Measurements from ENCODE around the gene RGL3. TPM values are rescaled to one million over a fixed set of nuclear protein-coding genes. Genes with fewer than 3 reads are reported as not detected.
A peak's percentile ranks its signal among the peaks of the same experiment; 100 is the strongest.
"Not testable (repeated sequence)": the region's sequence is repeated elsewhere in the genome, so short reads cannot be mapped to it uniquely, and the experiment has no call there.

RGL3 gene, protein sequence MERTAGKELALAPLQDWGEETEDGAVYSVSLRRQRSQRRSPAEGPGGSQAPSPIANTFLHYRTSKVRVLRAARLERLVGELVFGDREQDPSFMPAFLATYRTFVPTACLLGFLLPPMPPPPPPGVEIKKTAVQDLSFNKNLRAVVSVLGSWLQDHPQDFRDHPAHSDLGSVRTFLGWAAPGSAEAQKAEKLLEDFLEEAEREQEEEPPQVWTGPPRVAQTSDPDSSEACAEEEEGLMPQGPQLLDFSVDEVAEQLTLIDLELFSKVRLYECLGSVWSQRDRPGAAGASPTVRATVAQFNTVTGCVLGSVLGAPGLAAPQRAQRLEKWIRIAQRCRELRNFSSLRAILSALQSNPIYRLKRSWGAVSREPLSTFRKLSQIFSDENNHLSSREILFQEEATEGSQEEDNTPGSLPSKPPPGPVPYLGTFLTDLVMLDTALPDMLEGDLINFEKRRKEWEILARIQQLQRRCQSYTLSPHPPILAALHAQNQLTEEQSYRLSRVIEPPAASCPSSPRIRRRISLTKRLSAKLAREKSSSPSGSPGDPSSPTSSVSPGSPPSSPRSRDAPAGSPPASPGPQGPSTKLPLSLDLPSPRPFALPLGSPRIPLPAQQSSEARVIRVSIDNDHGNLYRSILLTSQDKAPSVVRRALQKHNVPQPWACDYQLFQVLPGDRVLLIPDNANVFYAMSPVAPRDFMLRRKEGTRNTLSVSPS
- 0.10 TPM in 1 of 2 replicates, not detected in the other for total RNA-seq (2014; rRNA removed; shearing (Covaris generic); ENCODE audit: low replicate concordance)

- peaks cover 60% of the 10 kb centered on the region for H3K27me3 ChIP-seq
- DNase-seq = peak; percentile 62
- peaks cover 4% of the 10 kb centered on the region; the same call in 1 of the 2 replicates for H3K9me3 ChIP-seq
- peak within 1 kb of the TSS; percentile 32 for H3K4me3 ChIP-seq
- H3K36me3 ChIP-seq = no peaks in the 10 kb centered on the region
These were observed at the start of gene RGL3 for GRCh38 chr19:11418549-11419506. RGL3 (minus strand) TSS chr19:11419314; CDS start chr19:11419278, 36 bp downstream.

DNA sequence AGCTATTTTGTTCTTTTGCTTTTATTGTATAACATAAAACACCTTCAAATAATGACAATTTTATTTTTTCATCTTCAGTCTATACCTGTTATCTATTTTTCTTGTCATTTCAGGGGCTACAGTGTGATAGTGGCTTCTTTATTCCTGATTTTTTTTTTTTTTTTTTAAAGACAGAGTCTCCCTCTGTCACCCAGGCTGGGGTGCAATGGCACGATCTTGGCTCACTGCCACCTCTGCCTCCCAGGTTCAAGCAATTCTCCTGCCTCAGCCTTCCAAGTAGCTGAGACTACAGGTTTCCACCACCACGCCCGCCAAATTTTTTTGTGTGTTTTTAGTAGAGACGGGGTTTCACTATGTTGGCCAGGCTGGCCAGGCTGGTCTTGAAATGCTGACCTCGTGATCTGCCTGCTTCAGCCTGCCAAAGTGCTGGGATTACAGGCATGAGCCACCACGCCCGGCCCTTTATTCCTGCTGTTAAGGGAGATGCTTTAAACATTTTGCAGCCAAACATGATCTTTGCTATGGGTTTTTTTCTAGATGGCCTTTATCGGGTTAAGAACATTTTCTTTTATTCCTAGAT is 49.2 kb upstream of the RGL3 start:
- not testable (repeated sequence) for H3K4me3 ChIP-seq, H3K36me3 ChIP-seq
- peak; percentile 78 for DNase-seq

DNA sequence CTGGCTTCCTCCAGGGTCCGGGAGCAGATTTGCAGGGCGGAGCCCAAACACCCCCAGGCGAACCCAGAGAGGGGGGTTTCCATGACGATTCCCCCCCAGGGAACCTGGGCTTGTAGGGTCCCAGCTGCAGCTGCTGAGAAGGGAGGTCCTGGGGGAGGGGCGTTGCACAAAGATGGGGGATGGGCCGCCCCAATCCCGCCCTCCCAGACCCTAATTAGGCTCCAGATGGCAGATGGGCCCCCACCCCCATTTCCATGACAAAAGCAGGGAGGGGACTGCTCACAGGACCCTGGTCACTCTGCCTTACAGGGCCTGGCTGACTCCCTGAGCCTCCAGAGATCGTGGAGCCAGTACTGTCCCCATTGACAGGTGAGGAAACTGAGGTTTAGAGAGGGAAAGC is 46.5 kb upstream of the RGL3 start:
- Histone ChIP-seq H3K36me3 (no peaks in the 10 kb centered on the region), H3K27me3 (0 out of 2 replicates have a peak, but pooled peaks cover 1% of the 10 kb centered on the region), H3K9me3 (no peaks in the 10 kb centered on the region), H3K4me3 (no peak overlapping the region)
- no peak for DNase-seq

More for the DNA sequence above, 49.2 kb upstream of the RGL3 start:
- H3K9me3 ChIP-seq, H3K27me3 ChIP-seq: not testable (repeated sequence)

DNA sequence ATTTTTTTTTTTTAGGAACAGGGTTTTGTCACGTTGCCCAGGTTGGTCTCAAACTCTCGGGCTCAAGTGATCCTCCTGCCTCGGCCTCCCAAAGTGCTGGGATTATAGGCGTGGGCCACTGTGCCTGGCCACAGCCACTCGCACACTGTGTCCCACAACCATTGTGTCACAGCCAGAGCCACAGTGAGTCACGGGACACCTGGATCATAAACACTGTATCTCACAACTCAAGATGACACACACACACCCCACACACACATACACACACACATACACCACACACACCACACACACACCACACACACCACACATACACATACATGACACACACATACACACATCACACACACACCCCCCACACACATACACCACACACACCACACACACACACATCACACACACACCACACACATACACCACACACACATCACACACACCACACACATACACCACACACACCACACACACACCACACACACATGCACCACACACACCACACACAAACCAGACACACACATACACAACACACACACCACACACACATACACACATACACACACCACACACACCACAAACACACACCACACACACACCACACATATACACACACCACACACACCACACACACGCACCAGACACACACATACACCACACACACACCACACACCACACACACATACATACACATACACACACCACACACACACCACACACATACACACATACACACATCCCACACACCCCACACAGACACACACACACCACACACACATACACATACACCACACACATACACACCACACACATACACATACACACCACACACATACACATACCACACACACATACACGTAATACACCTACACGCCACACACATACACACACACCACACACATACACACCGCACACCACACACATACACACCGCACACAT is 45.5 kb upstream of the RGL3 start:
- Histone ChIP-seq H3K4me3 (no peak overlapping the region), H3K36me3 (no peaks in the 10 kb centered on the region), H3K27me3 (0 out of 2 replicates have a peak, but pooled peaks cover 5% of the 10 kb centered on the region), H3K9me3 (no peaks in the 10 kb centered on the region)
- no peak for DNase-seq

- Histone ChIP-seq H3K36me3 (no peaks in the 10 kb centered on the region), H3K9me3 (no peaks in the 10 kb centered on the region), H3K4me3 (no peak overlapping the region), H3K27me3 (0 out of 2 replicates have a peak, but pooled peaks cover 5% of the 10 kb centered on the region)
- DNase-seq = no peak
These were observed 44.3 kb upstream of the RGL3 start for GRCh38 chr19:11463391-11463790.

- no peaks in the 10 kb centered on the region for H3K36me3 ChIP-seq
- DNase-seq = no peak
- H3K27me3 ChIP-seq = 0 out of 2 replicates have a peak, but pooled peaks cover 5% of the 10 kb centered on the region
- no peaks in the 10 kb centered on the region for H3K9me3 ChIP-seq
- no peak overlapping the region for H3K4me3 ChIP-seq
These were observed 42.3 kb upstream of the RGL3 start for GRCh38 chr19:11461453-11461852.

- Histone ChIP-seq H3K36me3 (no peaks in the 10 kb centered on the region), H3K27me3 (0 out of 2 replicates have a peak, but pooled peaks cover 5% of the 10 kb centered on the region), H3K4me3 (no peak overlapping the region), H3K9me3 (no peaks in the 10 kb centered on the region)
- DNase-seq = no peak
These were observed 41.1 kb upstream of the RGL3 start for GRCh38 chr19:11460207-11460606.

GRCh38 chr19:11458912-11459311 is 39.8 kb upstream of the RGL3 start:
- not testable (repeated sequence) for DNase-seq, H3K27me3 ChIP-seq, H3K9me3 ChIP-seq, H3K36me3 ChIP-seq, H3K4me3 ChIP-seq

DNA sequence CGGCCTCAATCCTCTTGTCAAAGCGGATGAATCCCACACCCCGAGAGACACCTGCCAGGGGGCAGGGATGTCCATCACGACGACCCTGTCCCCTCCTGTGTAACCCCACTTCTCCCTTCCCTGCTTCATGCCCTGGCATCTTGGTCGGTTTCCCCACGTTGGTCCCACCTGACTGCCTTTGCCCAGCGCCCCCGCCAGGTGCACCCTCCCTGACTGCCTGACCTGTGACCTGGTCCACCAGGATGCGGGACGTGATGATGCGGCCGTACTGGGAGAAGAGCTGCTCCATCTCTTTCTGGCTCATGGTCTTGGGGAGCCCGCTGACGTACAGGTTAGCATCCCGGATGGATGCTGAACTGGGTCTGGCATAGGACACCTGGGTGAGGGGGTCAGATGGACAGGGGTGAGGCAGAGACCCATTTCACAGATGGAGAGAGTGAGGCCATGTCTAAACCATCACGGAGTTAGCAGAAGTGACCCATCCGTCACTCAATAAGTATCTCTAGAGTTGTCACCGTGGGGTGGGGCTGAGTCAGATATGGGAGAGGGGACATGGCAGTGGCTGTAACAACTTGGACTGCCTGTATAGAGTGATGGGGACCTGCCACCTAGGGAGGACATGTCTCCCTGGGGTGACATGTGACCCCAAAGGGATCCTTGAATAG is 39.3 kb upstream of the RGL3 start:
- H3K36me3 ChIP-seq = no peaks in the 10 kb centered on the region
- 0 out of 2 replicates have a peak, but pooled peaks cover 5% of the 10 kb centered on the region for H3K27me3 ChIP-seq
- no peak for DNase-seq
- H3K4me3 ChIP-seq = no peak overlapping the region
- no peaks in the 10 kb centered on the region for H3K9me3 ChIP-seq

DNA sequence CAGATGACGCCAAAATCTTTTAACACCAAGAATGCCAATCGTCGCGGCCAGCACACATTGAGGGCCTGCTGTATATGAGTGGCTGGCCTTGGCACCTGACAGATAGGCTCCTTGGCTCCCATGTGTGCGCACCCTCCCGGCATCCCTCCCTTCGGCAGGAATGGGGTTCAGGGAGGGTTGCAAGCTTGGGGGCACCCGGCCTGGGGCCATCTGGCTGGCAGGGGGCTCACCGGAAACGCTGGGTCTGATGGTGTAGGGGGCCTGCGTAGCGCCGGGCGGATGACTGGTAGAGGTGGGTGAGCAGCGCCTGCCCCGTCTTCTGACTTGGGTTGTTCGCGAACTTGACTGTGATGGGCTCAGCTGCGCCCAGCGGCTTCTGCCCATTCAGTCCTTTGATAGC is 38.7 kb upstream of the RGL3 start:
- Histone ChIP-seq H3K27me3 (0 out of 2 replicates have a peak, but pooled peaks cover 5% of the 10 kb centered on the region), H3K9me3 (no peaks in the 10 kb centered on the region), H3K4me3 (no peak overlapping the region), H3K36me3 (no peaks in the 10 kb centered on the region)
- DNase-seq = no peak

GRCh38 chr19:11457115-11457514 is 38.0 kb upstream of the RGL3 start:
- H3K4me3 ChIP-seq = no peak overlapping the region
- H3K27me3 ChIP-seq = 0 out of 2 replicates have a peak, but pooled peaks cover 5% of the 10 kb centered on the region
- no peaks in the 10 kb centered on the region for H3K9me3 ChIP-seq
- H3K36me3 ChIP-seq = no peaks in the 10 kb centered on the region
- DNase-seq = no peak

DNA sequence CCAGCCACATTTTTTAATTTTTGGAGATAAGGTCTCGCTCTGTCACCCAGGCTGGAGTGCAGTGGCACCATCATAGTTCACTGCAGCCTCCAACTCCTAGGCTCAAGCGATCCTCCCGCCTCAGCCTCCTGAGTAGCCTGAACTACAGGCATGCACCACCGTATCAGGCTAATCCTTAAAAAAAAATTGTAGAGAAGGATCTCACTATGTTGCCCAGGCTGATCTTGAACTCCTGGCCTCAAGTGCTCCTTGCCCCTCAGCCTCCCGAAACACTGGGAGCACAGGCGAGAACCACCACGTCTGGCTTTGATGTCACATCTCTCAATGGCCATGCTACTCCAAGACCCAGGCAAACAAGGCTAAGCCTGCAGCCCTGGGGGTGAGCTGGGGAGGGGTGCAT is 37.5 kb upstream of the RGL3 start:
- Histone ChIP-seq H3K9me3 (no peaks in the 10 kb centered on the region), H3K27me3 (0 out of 2 replicates have a peak, but pooled peaks cover 5% of the 10 kb centered on the region), H3K4me3 (no peak overlapping the region), H3K36me3 (no peaks in the 10 kb centered on the region)
- no peak for DNase-seq

GRCh38 chr19:11455233-11455554 is 36.1 kb upstream of the RGL3 start:
- DNase-seq, H3K27me3 ChIP-seq, H3K9me3 ChIP-seq, H3K36me3 ChIP-seq, H3K4me3 ChIP-seq: not testable (repeated sequence)

GRCh38 chr19:11453468-11454341 is 34.6 kb upstream of the RGL3 start:
- Histone ChIP-seq H3K9me3 (no peaks in the 10 kb centered on the region), H3K4me3 (no peak overlapping the region), H3K36me3 (peaks cover 23% of the 10 kb centered on the region), H3K27me3 (no peaks in the 10 kb centered on the region)
- no peak for DNase-seq

Measured in MG63 (cell line).